Measurements from ENCODE around the gene TRIM32.

TRIM32 gene

DNA sequence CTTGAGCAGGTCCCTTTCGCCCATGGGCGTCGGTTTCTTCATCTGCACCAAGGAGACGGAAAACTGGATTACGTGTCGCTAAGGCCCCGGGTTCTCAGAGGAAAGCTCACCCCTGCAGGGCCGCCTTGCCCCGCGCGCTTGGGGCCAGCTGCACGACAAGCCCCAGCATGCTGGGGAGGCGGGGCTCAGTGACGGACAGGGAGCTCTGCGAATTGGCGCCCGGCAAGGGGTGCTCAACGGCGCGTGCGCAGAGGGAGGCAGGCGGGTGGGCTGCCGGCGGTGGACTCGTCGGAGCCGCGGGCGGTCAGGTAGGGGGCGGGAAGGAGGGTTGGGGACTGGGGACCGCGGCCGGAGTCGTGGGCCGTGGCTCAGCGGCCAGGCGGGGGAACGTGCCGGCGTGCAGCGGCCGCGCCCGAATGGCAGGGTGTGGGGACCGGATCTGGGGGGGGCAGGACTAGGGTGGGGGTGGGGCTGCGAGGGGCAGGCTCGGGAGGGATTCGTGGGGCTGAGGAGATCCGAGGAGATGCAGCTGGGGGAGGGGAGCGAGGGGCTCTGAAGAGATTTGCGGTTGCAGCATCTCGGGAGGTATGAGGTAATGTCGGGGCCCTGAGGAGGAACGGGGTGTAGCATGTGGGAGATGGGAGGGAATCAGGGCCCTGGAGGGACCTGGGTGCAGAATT, at the start of gene TRIM32:
TSS of gene TRIM32 (plus strand) at position 232 of the 680 bp plus-strand sequence. CDS start 10,438 bp downstream, outside the sequence.
- DNase-seq (ENCODE audit: low spot score) = peak; percentile 95
- FAIRE-seq = no peak

GRCh38 chr9:116639251-116639741, 47.8 kb upstream of the TRIM32 start:
- DNase-seq (ENCODE audit: low spot score) (no peak), FAIRE-seq (no peak)

DNA sequence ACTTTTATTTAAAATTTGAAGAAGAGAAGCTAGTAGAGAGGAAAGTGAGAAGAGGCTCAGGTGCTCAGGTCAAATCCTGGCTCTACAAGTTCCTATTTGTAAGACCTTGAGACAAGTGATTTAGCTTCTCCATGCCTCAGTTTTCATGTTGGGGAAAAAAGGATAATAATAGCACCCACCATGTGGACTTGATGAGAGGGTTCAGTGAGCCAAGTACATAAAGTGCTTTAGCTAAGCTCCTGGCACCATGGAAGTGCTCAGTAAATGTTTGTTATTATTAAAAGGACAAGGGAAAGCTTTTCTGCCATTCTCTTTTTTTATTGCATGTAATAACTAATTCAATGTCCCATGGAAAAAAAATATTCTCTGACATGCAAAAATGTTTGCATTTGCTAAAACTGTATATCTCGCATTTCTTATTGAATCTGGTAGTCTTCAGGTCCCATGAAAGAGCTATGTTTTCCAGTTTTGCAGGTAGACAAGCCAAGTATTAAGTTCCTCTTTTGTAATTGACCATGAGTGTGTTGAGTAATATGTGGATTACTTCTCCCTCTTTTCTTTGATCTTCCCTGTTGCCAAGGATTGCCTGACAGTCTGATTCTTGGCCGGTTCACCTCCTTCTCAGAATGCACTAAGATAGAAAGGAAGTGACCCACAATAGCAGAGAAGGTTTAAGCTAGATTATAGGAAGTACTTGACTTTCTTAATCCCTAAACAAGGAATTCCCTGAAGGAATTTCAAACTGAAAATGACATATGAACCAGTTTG, 45.6 kb upstream of the TRIM32 start:
- no peak for DNase-seq (ENCODE audit: low spot score)
- FAIRE-seq = no peak

- DNase-seq (ENCODE audit: low spot score) (no peak), FAIRE-seq (no peak)
These were observed 43.4 kb upstream of the TRIM32 start for GRCh38 chr9:116643691-116644090.

- FAIRE-seq (no peak), DNase-seq (ENCODE audit: low spot score) (no peak)
These were observed 42.9 kb upstream of the TRIM32 start for GRCh38 chr9:116644091-116644688.

- DNase-seq (ENCODE audit: low spot score) = peak; percentile 26
- no peak for FAIRE-seq
These were observed 40.2 kb upstream of the TRIM32 start for GRCh38 chr9:116646661-116647514.

- DNase-seq (ENCODE audit: low spot score) (no peak), FAIRE-seq (no peak)
These were observed 39.6 kb upstream of the TRIM32 start for GRCh38 chr9:116647515-116647809.

DNA sequence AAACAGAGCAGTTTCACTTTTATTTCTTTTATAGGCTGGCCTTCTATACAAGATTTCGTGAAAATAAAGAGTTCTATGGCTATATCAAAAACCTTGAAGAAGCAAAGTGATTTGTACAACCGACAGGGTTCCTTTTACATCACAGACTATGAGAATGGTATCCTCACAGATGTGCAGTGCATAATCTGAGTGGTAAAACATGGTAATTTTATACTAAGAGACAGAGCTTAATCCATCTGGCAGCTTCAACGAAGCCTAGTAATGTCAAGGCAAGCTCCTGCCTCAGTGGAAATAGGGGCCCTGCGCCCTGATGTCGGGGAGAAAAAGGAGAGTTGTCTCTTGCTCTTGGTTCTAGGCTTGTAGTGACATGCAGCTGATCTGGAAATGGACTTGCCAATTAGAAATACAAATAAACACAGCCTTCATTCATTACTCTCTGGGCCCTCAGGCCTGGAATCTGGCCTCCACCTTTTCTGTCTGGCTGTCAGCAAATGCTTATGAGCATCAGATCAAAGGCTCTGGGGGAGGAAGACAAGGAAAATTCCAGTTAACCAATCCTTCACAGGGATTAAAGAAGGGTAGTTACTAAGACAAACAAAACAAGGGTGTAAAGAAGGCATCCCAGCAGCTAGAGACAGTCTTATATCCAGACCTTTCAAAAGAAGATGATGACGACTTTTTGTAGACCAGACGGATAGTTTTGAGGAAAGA, 33.6 kb upstream of the TRIM32 start:
- DNase-seq (ENCODE audit: low spot score) = no peak
- no peak for FAIRE-seq

DNA sequence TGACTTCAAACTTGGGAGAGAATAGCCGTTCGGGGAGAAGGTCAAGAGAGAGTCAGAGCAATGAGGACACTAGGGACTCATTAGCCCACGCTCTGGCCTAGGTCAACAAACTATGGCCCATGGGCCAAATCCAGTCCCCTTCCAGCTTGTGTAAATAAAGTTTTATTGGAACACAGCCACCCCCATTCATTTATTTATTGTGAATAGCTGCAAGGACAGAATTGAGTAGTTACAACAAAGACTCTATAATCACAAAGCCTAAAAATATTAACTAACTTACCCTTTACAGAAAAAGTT, 33.1 kb upstream of the TRIM32 start:
- no peak for DNase-seq (ENCODE audit: low spot score)

GRCh38 chr9:116656501-116656971, 30.6 kb upstream of the TRIM32 start:
- FAIRE-seq = no peak

More for the DNA sequence above, 33.1 kb upstream of the TRIM32 start:
- no peak for FAIRE-seq

GRCh38 chr9:116656977-116657376, 30.1 kb upstream of the TRIM32 start:
- DNase-seq (ENCODE audit: low spot score) (no peak), FAIRE-seq (no peak)

More at GRCh38 chr9:116656501-116656971, 30.6 kb upstream of the TRIM32 start:
- no peak for DNase-seq (ENCODE audit: low spot score)

GRCh38 chr9:116658265-116658664, 28.8 kb upstream of the TRIM32 start:
- no peak for FAIRE-seq
- DNase-seq (ENCODE audit: low spot score) = no peak

GRCh38 chr9:116661037-116661954, 25.8 kb upstream of the TRIM32 start:
- FAIRE-seq (no peak), DNase-seq (ENCODE audit: low spot score) (peak; percentile 60)

DNA sequence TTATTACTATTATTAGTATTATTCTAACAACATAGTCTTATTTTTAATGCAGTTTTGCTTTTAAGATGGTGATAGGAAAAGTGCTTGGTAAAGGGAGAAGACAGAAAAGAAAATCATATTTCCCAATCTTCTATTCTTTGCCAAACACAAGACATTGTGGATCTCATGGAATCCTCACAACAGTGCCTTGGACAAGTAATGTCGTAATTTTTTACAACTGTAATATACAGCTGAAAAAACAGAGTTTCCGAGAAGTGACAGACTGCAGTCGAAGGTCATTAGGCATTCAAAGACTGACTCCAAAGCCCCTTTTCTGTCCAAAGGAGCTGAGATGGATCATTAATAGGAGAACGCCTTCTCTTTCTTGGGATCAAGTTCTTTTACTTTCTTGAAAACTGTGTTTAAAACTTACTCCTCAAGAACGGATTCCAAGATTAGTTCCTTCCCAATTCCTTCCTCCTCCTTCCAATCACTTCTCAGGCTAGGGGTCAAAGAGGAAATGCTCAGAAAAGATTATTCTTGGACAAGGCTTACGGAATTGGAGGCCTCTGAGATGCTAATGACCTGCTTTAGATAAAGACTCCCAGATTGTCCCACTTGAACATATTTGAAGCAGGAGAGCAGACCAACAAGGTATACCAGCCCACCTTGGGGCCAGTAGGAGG, 24.3 kb upstream of the TRIM32 start:
- FAIRE-seq = no peak
- no peak for DNase-seq (ENCODE audit: low spot score)

- DNase-seq (ENCODE audit: low spot score) = no peak
- FAIRE-seq = no peak
These were observed 23.5 kb upstream of the TRIM32 start for GRCh38 chr9:116663581-116663980.

DNA sequence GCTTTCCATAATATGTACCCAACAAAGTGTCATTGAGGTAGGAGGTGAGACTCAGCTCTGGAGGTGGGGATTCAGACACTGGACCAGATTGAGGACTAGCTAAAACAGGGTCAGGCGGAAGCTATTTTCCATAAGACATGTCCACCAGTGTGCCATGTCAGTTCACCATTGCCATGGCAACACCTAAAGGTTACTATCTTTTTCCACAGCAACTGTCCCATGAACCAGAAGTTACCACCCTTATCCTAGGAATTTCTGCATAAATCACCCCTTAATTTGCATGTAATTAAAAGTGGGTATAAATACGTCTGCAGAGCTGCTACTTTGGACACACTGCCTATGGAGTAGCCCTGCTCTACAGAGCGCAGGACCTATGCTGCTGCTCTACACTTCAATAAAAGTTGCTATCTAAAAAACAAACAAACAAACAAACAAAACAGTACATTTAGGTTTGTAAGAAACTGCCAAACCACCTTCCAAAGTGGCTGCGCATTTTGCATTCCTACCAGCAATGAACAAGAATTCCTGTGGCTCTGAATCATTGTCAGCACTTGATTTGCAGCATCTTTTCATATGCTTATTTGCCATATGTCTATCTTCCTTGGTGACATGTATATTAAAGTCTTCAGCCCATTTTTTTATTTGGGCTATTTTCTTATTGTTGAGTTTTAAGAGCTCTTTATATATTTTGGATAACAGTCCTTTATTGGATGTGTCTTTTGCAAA, 18.0 kb upstream of the TRIM32 start:
- DNase-seq (ENCODE audit: low spot score) = no peak
- no peak for FAIRE-seq

- FAIRE-seq (no peak), DNase-seq (ENCODE audit: low spot score) (no peak)
These were observed 15.5 kb upstream of the TRIM32 start for GRCh38 chr9:116671605-116672004.

- no peak for DNase-seq (ENCODE audit: low spot score)
These were observed 13.7 kb upstream of the TRIM32 start for GRCh38 chr9:116673375-116673774.

More at GRCh38 chr9:116673375-116673774, 13.7 kb upstream of the TRIM32 start:
- FAIRE-seq = no peak

All from urothelium cell line (cell line).